ENCODE measurements around the gene ACBD3.
"Not testable (repeated sequence)": the region's sequence is repeated elsewhere in the genome, so short reads cannot be mapped to it uniquely, and the experiment has no call there.

The ACBD3 gene

GRCh38 chr1:226186124-226187018 is at the start of gene ACBD3:
TSS of gene ACBD3 (minus strand) at chr1:226186741. CDS start at chr1:226186675, 66 bp downstream.
- DNase-seq: peak; percentile 88

- no peak for DNase-seq
These were observed 47.3 kb upstream of the ACBD3 start for GRCh38 chr1:226233806-226234205.

GRCh38 chr1:226233293-226233692 is 46.8 kb upstream of the ACBD3 start:
- no peak for DNase-seq

GRCh38 chr1:226226601-226227000 is 40.1 kb upstream of the ACBD3 start:
- DNase-seq: no peak

- DNase-seq: peak; percentile 45
These were observed 37.3 kb upstream of the ACBD3 start for GRCh38 chr1:226223786-226224244.

- no peak for DNase-seq
These were observed 36.7 kb upstream of the ACBD3 start, which contains the start of gene MIXL1 for GRCh38 chr1:226223157-226223785. TSS of gene MIXL1 (plus strand) at chr1:226223664. CDS start at chr1:226223682, 18 bp downstream.

- DNase-seq: no peak
These were observed 36.1 kb upstream of the ACBD3 start for GRCh38 chr1:226222686-226223085.

GRCh38 chr1:226220473-226221189 is 34.1 kb upstream of the ACBD3 start:
- DNase-seq: no peak

- DNase-seq: no peak
These were observed 30.7 kb upstream of the ACBD3 start for GRCh38 chr1:226217273-226217672.

GRCh38 chr1:226216056-226216455 is 29.5 kb upstream of the ACBD3 start:
- no peak for DNase-seq

GRCh38 chr1:226215239-226215638 is 28.7 kb upstream of the ACBD3 start:
- no peak for DNase-seq

- DNase-seq: no peak
These were observed 26.0 kb upstream of the ACBD3 start for GRCh38 chr1:226212545-226212944.

- DNase-seq: no peak
These were observed 24.8 kb upstream of the ACBD3 start for GRCh38 chr1:226211181-226211821.

GRCh38 chr1:226210571-226211176 is 24.1 kb upstream of the ACBD3 start:
- no peak for DNase-seq

- no peak for DNase-seq
These were observed 22.9 kb upstream of the ACBD3 start for GRCh38 chr1:226209307-226210059.

- no peak for DNase-seq
These were observed 20.5 kb upstream of the ACBD3 start for GRCh38 chr1:226207048-226207447.

GRCh38 chr1:226204198-226204597 is 17.7 kb upstream of the ACBD3 start:
- DNase-seq: no peak

GRCh38 chr1:226203655-226204054 is 17.1 kb upstream of the ACBD3 start:
- DNase-seq: no peak

GRCh38 chr1:226203240-226203639 is 16.7 kb upstream of the ACBD3 start:
- DNase-seq: no peak

GRCh38 chr1:226202666-226203065 is 16.1 kb upstream of the ACBD3 start:
- DNase-seq: not testable (repeated sequence)

- DNase-seq: no peak
These were observed 15.7 kb upstream of the ACBD3 start for GRCh38 chr1:226202246-226202645.
